HepG2 (cell line): ENCODE measurements around the gene IGF2BP3. TPM values are rescaled to one million over a fixed set of nuclear protein-coding genes. Genes with fewer than 3 reads are reported as not detected.

ENCODE experiments used
- ARID4A ChIP-seq: sonication (generic); formaldehyde crosslinking; IDR thresholded peaks from 2 replicates; pipeline ENCODE4 v1.5.0; 2020; ENCODE audit warnings: mild to moderate bottlenecking, missing genetic modification reagents, borderline replicate concordance
- CBFB ChIP-seq: sonication (generic); formaldehyde crosslinking; IDR thresholded peaks from 2 replicates; pipeline ENCODE4 v1.4.0; 2020; ENCODE audit warnings: missing genetic modification reagents
- CEBPZ ChIP-seq: IDR thresholded peaks from 2 replicates; pipeline ENCODE4 v1.6.1; 2012; ENCODE audit warnings: low read length, improper control_type of control experiment
- FOSL1 ChIP-seq: sonication (generic); formaldehyde crosslinking; IDR thresholded peaks from 2 replicates; pipeline ENCODE4 v1.9.0; 2021; ENCODE audit warnings: missing genetic modification reagents, borderline replicate concordance
- GATAD1 ChIP-seq: IDR thresholded peaks from 2 replicates; pipeline ENCODE4 v1.6.1; 2016; ENCODE audit warnings: missing genetic modification reagents, missing compliant biosample characterization
- MAF1 ChIP-seq: sonication (generic); formaldehyde crosslinking; IDR thresholded peaks from 2 replicates; pipeline ENCODE4 v1.5.0; 2020; ENCODE audit warnings: missing genetic modification reagents, borderline replicate concordance
- MED1 ChIP-seq: sonication (generic); formaldehyde crosslinking; IDR thresholded peaks from 2 replicates; pipeline ENCODE4 v1.4.0; 2020; ENCODE audit warnings: missing genetic modification reagents
- PAX8 ChIP-seq: sonication (generic); formaldehyde crosslinking; IDR thresholded peaks from 2 replicates; pipeline ENCODE4 v1.8.0; 2022; ENCODE audit warnings: mild to moderate bottlenecking, missing genetic modification reagents, borderline replicate concordance
- PHF8 ChIP-seq: sonication (generic); formaldehyde crosslinking; IDR thresholded peaks from 2 replicates; pipeline ENCODE4 v1.5.0; 2020; ENCODE audit warnings: missing genetic modification reagents
- RAD21 ChIP-seq: fragments of 450-650 bp; formaldehyde crosslinking; IDR thresholded peaks from 2 replicates; pipeline ENCODE4 v1.5.0; 2020; ENCODE audit warnings: mild to moderate bottlenecking
- ZMYM4 ChIP-seq: sonication (generic); formaldehyde crosslinking; IDR thresholded peaks from 2 replicates; pipeline ENCODE4 v1.8.1; 2023; ENCODE audit warnings: mild to moderate bottlenecking, missing genetic modification reagents
- ZNF788 ChIP-seq: sonication (generic); formaldehyde crosslinking; IDR thresholded peaks from 2 replicates; pipeline ENCODE4 v1.5.0; 2020; ENCODE audit warnings: mild to moderate bottlenecking, missing genetic modification reagents, borderline replicate concordance
- polyA plus RNA-seq, 8 experiments: library from polyadenylated mRNA; depleted of rRNA in 3 of 8; stranded (reverse) in 7 of 8; unstranded in 1 of 8; fragments of >200 nt; fragmentation: Illumina TruSeq in 4 of 8; extraction: Trizol in 4 of 8; gene quantifications; 2 replicates each; pipeline versions ENCODE4 v1.2.1 to v1.2.3, GENCODE V29; 2011 to 2016; ENCODE audit warnings: low read depth in 4 of 8, missing spikeins in 1 of 8, mixed read lengths in 1 of 8; ENCODE audit not compliant: insufficient read depth in 1 of 8
- total RNA-seq, 5 experiments: library from RNA; depleted of rRNA; stranded (reverse); fragments of >200 nt; fragmentation: Illumina TruSeq; extraction: Trizol; gene quantifications; 2 replicates each; pipeline ENCODE4 v1.2.3, GENCODE V29; 2016; ENCODE audit warnings: low read depth in 1 of 5
- TF ChIP-seq, protein P1 (sequence below): sonication (generic); formaldehyde crosslinking; IDR thresholded peaks from 2 replicates; pipeline ENCODE4 v1.8.1; 2023; ENCODE audit warnings: mild to moderate bottlenecking, missing genetic modification reagents
- TF ChIP-seq, protein P2 (sequence below): sonication (generic); formaldehyde crosslinking; IDR thresholded peaks from 2 replicates; pipeline ENCODE4 v1.4.0; 2020; ENCODE audit warnings: mild to moderate bottlenecking, missing genetic modification reagents, borderline replicate concordance
- TF ChIP-seq, protein P3 (sequence below): IDR thresholded peaks from 2 replicates; pipeline ENCODE4 v1.6.1; 2018; ENCODE audit warnings: missing genetic modification reagents, mild to moderate bottlenecking, missing compliant biosample characterization

IGF2BP3 gene
- total and polyA plus RNA-seq, 2 of the 13 experiments (the other 11 are each of a cell fraction or from before 2014, with no cell fraction given) = 37.7 to 39.5 TPM

- 0 out of 2 replicates have a peak, but pooled peaks have one; percentile 22 for TF ChIP-seq RAD21 (CRISPR knock-in tag)
- TF ChIP-seq MED1 (CRISPR knock-in tag) = peak; percentile 41; the same call in 1 of the 2 replicates
- TF ChIP-seq, protein P1, sequence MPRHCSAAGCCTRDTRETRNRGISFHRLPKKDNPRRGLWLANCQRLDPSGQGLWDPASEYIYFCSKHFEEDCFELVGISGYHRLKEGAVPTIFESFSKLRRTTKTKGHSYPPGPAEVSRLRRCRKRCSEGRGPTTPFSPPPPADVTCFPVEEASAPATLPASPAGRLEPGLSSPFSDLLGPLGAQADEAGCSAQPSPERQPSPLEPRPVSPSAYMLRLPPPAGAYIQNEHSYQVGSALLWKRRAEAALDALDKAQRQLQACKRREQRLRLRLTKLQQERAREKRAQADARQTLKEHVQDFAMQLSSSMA (CRISPR knock-in tag) = no peak
- TF ChIP-seq GATAD1 (CRISPR knock-in tag) = no peak
- no peak for TF ChIP-seq MAF1 (CRISPR knock-in tag)
- TF ChIP-seq ZNF788 (CRISPR knock-in tag) = no peak
- TF ChIP-seq PHF8 (CRISPR knock-in tag) = no peak
- TF ChIP-seq CBFB = 0 out of 2 replicates have a peak, but pooled peaks have one; percentile 43
- TF ChIP-seq, protein P2, sequence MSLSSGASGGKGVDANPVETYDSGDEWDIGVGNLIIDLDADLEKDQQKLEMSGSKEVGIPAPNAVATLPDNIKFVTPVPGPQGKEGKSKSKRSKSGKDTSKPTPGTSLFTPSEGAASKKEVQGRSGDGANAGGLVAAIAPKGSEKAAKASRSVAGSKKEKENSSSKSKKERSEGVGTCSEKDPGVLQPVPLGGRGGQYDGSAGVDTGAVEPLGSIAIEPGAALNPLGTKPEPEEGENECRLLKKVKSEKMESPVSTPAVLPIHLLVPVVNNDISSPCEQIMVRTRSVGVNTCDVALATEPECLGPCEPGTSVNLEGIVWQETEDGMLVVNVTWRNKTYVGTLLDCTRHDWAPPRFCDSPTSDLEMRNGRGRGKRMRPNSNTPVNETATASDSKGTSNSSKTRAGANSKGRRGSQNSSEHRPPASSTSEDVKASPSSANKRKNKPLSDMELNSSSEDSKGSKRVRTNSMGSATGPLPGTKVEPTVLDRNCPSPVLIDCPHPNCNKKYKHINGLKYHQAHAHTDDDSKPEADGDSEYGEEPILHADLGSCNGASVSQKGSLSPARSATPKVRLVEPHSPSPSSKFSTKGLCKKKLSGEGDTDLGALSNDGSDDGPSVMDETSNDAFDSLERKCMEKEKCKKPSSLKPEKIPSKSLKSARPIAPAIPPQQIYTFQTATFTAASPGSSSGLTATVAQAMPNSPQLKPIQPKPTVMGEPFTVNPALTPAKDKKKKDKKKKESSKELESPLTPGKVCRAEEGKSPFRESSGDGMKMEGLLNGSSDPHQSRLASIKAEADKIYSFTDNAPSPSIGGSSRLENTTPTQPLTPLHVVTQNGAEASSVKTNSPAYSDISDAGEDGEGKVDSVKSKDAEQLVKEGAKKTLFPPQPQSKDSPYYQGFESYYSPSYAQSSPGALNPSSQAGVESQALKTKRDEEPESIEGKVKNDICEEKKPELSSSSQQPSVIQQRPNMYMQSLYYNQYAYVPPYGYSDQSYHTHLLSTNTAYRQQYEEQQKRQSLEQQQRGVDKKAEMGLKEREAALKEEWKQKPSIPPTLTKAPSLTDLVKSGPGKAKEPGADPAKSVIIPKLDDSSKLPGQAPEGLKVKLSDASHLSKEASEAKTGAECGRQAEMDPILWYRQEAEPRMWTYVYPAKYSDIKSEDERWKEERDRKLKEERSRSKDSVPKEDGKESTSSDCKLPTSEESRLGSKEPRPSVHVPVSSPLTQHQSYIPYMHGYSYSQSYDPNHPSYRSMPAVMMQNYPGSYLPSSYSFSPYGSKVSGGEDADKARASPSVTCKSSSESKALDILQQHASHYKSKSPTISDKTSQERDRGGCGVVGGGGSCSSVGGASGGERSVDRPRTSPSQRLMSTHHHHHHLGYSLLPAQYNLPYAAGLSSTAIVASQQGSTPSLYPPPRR (CRISPR knock-in tag) = peak; percentile 65; the same call in 1 of the 2 replicates
- no peak for TF ChIP-seq CEBPZ
- TF ChIP-seq, protein P3, sequence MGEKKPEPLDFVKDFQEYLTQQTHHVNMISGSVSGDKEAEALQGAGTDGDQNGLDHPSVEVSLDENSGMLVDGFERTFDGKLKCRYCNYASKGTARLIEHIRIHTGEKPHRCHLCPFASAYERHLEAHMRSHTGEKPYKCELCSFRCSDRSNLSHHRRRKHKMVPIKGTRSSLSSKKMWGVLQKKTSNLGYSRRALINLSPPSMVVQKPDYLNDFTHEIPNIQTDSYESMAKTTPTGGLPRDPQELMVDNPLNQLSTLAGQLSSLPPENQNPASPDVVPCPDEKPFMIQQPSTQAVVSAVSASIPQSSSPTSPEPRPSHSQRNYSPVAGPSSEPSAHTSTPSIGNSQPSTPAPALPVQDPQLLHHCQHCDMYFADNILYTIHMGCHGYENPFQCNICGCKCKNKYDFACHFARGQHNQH (CRISPR knock-in tag) = 0 out of 2 replicates have a peak, but pooled peaks have one; percentile 27
- TF ChIP-seq PAX8 (CRISPR knock-in tag) = no peak
- peak; percentile 31; the same call in 1 of the 2 replicates for TF ChIP-seq ARID4A (CRISPR knock-in tag)
- TF ChIP-seq FOSL1 (CRISPR knock-in tag) = no peak
- TF ChIP-seq ZMYM4 = peak; percentile 52; the same call in 1 of the 2 replicates
Observed at GRCh38 chr7:23336799-23337283, 133.4 kb downstream of the IGF2BP3 start (continued).
